Fibroblast of villous mesenchyme (primary cell): Measurements from ENCODE around the gene CCKAR. TPM values are rescaled to one million over a fixed set of nuclear protein-coding genes. Genes with fewer than 3 reads are reported as not detected.

Experiments used
- DNase-seq: peaks from one replicate; pipeline ENCODE4 v3.0.0-alpha.2; 2010; ENCODE audit warnings: low read depth
- H3K4me3 ChIP-seq: 2 replicates; pipeline ENCODE4 v1.5.1; 2011; ENCODE audit warnings: low read depth, mild to moderate bottlenecking, low read length
- total RNA-seq: library from RNA; depleted of rRNA; stranded (reverse); fragments of >200 nt; gene quantifications from 2 replicates; pipeline ENCODE4 v1.2.3, GENCODE V29; 2012
- TF ChIP-seq, protein P1 (sequence below): IDR thresholded peaks from 2 replicates; pipeline ENCODE4 v1.5.1; 2012; ENCODE audit warnings: low read depth, mild to moderate bottlenecking, low read length; ENCODE audit not compliant: insufficient read depth

The CCKAR gene
- total RNA-seq, 1 donor = 0.43 TPM

DNA sequence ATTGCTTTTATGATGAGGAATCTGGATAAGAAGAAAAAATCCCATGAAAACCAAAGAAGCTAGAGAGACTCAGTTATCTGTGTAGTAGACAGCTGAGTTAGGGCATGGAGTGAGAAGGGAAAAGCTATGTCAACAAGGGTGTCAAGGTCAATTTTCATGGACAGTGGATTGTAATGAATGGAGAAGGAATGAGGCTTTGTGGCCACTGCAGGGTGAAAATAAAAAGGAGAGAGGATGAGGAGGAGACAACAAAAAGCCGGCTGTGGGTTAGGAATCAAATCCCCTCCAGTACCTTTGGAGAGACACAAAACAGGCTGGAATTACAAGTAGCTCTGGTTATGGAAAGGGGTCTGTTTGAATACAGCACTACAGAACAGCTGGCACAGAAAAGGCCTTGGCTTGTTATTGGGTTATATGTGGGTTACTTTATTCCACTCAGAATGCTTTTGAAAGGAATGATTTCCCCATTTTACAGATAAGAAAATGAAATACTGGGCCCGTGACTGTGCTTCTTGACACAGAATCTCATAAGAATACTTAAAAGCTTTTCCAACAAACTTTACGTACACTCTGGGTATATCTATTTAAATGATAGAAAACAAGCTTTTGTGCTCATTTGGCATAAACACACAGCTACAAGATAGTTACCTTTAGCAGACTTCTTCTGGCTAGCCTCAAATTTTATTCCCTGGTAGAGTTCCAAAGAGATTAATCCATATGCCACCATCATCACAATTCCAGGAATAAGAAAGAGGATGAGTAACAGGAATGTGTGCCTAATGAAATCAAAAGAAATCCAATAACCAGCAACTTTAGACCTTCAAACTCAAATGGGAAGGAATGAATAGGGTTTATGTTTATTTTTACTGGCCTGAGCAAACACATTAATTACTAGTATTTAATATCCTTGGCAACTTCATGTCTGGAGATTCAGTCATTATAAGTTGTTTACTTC, 7.5 kb downstream of the CCKAR start:
- DNase-seq = peak; percentile 36
- TF ChIP-seq, protein P1, sequence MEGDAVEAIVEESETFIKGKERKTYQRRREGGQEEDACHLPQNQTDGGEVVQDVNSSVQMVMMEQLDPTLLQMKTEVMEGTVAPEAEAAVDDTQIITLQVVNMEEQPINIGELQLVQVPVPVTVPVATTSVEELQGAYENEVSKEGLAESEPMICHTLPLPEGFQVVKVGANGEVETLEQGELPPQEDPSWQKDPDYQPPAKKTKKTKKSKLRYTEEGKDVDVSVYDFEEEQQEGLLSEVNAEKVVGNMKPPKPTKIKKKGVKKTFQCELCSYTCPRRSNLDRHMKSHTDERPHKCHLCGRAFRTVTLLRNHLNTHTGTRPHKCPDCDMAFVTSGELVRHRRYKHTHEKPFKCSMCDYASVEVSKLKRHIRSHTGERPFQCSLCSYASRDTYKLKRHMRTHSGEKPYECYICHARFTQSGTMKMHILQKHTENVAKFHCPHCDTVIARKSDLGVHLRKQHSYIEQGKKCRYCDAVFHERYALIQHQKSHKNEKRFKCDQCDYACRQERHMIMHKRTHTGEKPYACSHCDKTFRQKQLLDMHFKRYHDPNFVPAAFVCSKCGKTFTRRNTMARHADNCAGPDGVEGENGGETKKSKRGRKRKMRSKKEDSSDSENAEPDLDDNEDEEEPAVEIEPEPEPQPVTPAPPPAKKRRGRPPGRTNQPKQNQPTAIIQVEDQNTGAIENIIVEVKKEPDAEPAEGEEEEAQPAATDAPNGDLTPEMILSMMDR = no peak
- no peak overlapping the region for H3K4me3 ChIP-seq

DNA sequence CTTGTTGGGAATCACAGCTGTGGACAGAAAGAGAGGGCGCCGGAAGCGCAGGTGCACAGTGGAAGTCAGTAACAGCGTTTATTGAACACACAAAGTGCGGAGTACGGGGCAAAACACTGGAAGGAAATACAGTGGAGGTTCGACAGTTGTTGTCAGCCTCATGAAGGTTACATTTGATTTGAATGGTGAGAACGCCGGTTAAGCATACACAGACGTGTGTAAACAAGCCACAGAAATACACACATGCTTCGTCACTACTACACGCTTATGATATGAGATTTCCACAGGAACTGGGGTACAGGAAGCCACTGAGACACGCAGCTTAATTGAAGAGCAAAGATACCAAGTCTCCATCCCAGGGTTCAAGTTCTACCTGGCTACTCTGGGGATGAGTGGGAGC, 12.0 kb downstream of the CCKAR start:
- no peak for DNase-seq
- TF ChIP-seq, protein P1 = no peak
- H3K4me3 ChIP-seq = no peak overlapping the region

DNA sequence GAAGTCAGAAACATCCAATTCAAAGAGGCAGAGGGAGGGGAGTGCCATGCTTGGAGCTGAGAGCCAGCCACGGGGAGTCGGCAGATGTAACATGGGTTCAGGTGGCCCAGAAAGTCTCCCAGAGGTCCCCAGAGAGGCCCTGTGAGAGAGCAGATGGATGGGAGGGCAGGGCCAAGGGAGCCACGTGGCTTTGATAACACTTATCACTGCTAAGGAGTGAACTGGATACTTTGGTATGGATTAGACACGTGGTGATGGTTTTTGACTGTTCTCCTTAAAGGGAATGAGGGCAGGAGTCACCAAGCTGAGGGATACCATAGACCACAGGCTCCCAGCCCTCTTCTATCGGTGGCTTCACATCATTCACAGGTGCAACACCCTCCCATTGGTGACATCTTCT, 13.7 kb downstream of the CCKAR start:
- no peak for DNase-seq
- no peak overlapping the region for H3K4me3 ChIP-seq
- TF ChIP-seq, protein P1 = no peak

DNA sequence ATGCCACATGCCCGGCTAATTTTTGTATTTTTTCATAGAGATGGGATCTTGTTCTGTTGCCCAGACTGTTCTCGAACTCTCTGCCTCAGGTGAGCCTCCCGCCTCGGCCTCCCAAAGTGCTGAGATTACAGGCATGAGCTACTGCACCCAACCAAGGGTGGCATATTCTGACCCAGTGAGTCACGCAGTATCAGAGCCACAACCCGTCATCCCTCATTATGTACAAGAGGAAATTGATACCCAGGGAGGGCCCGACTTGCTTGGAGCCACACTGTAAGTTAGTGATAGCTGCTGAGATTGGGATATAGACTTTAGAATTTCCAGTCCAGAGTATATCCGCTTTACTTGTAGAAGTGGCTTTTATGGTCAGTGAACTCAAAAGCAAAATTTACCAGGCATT, 14.6 kb downstream of the CCKAR start:
- no peak for DNase-seq
- TF ChIP-seq, protein P1 = no peak
- H3K4me3 ChIP-seq = no peak overlapping the region

DNA sequence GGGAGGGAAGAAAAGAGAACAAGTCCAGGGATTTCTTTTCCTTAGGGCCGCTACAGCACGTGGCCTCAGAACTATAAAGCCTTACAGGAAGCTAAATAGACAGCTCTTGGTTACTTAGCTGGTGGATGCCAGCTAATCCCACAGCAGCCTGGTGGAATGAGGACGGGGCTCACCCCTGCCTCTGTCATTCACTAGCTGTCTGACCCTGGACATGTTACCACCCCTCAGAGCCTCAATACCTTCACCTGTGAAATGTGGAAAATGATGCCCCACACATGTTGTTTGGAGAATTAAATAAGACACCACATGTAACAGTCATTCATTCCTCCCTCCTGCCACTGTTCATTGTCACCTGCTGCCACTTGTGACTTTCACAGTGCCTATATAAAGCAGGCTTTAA, 15.7 kb downstream of the CCKAR start:
- H3K4me3 ChIP-seq = no peak overlapping the region
- TF ChIP-seq, protein P1 = no peak
- DNase-seq = no peak

DNA sequence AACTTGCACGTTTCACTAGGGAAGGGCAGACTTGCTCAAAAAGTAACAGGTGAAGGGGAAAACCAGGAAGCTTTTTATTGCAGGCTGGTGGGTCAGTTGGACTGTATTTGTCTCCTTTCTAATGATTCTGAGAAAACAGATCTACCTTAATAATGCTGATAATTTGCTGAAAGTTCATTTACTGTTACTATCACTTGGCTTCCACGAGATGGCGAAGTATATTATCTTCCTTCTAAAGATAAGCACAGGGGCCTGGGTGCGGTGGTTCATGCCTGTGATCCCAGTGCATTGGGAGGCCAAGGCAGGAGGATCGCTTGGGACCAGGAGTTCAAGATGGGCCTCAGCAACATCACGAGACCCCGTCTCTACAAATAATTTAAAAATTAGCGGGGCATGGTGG, 16.4 kb downstream of the CCKAR start:
- H3K4me3 ChIP-seq = no peak overlapping the region
- no peak for DNase-seq
- TF ChIP-seq, protein P1 = no peak
